NCI-H345 treated with DMSO at 0.1 percent for 48 hours (cell line): ENCODE measurements around the gene RALA.
A peak's percentile ranks its signal among the peaks of the same experiment; 100 is the strongest.

Experiments
- DNase-seq: peaks from one replicate; lab custom pipeline; 2025; ENCODE audit not compliant: unreplicated experiment; lab: John Stamatoyannopoulos, UW

The RALA gene, protein sequence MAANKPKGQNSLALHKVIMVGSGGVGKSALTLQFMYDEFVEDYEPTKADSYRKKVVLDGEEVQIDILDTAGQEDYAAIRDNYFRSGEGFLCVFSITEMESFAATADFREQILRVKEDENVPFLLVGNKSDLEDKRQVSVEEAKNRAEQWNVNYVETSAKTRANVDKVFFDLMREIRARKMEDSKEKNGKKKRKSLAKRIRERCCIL

DNA sequence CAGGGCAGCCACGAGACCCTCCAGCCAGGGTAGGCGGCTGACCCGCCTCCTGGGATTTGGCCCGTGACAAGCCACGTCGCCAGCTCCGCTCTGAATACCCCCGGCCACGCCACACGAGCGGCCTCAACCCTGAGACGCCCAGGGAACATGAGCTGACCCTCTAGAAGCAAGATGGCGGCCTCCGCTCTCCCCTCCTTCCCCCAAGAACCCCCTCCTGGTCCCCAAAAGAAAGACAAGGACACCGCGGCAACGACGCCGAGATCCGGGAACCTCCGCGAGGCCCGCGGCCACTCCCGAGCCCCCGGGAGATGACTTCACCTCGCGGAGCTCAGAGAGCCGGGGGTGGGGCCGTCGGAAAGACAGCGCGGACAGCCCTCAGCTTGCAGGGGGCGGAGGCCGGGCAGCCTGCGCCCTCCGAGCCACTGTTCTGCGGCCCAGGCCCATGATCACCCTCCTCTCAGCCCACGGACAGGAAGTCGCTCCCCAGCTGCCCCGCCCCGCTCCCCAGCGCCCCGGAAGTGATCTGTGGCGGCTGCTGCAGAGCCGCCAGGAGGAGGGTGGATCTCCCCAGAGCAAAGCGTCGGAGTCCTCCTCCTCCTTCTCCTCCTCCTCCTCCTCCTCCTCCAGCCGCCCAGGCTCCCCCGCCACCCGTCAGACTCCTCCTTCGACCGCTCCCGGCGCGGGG, at the start of gene RALA:
TSS of gene RALA (plus strand) at position 526 of the 685 bp plus-strand sequence. CDS start 63,096 bp downstream, outside the sequence.
- peak; percentile 65 for DNase-seq

DNA sequence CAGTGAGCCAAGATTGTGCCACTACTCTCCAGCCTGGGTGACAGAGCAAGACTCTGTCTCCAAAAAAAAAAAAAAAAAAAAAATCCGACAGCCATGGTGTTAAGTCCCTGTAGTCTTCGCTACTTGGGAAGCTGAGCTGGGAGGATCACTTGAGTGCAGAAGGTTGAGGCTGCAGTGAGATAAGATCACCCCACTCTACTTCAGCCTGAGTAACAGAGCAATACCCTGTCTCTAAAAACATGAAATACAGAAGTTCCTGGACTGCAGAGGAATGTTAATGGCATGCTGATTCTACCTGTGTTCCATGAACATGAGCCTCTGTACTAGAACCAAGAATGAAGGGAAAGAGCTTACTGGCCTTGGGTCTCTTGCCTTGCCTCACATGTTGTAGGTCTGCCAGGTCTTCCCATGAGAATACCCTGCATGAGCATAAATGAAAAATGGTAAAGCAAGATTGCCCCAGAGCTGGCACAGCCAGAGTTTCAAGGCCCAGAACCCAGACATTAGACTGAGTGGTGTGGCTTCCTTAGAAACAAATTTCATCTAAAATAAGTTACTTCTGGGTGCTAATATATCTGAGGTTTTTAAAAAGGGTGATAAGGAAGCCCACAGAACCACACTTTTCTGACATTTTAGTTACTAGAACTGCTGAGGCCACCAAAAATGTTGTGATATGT, 48.6 kb upstream of the RALA start:
- no peak for DNase-seq

DNA sequence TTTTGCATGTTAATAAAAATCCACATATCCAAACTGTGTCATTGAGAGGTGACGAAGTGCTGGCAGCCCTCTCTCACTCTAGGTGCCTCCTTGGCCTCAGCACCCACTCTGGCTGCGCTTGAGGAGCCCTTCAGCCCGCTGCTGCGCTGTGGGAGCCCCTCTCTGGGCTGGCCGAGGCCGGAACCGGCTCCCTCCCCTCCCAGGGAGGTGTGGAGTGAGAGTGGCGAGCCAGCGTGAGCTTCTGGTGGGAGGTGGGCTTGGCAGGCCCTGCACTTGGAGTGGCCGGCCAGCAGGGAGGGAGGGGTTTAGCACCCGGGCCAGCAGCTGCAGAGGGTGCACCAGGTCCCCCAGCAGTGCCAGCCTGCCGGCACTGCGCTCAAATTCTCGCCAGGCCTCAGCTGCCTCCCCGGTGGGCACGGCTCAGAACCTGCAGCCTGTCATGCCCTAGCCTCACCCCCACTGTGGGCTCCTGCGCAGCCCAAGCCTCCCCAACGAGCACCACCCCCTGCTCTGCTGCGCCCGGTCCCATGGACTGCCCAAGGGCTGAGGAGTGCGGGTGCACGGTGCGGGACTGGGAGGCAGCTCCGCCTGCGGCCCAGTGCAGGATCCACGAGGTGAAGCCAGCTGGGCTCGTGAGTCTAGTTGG, 46.0 kb upstream of the RALA start:
- DNase-seq: no peak

DNA sequence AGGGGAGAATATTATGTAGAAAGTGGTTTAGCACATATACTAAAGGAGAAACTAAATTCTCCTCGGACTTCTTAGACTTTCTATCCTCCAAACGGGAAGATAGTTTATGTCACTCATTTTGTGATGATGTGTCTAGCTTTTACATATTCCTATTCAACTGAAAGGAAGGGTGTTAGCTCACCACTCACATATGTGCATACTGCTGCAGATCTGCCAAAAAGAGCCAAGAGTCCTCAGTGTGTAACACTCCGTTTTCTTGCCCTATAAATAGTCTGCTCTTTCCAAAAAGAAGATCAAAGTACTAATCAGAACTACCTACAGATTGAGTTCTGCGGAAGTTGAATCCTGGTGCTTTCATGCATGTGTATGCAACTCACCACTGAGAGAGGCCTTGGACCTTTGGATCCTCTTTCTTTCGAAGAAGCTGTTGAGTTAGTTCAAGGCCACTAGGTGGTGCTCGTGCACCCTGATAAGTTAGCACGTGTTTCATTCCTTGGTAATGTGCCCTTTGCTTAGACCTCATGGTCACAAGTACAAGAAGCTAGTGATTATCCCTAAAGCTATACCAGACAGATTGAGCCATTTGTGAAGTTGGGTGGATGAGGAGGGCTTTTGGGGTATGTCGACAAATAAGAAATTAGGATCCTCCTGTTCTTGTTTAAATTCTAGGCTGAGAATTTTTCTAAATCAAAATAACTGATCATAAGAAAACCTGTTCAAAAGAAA, 43.1 kb upstream of the RALA start:
- peak; percentile 79 for DNase-seq

DNA sequence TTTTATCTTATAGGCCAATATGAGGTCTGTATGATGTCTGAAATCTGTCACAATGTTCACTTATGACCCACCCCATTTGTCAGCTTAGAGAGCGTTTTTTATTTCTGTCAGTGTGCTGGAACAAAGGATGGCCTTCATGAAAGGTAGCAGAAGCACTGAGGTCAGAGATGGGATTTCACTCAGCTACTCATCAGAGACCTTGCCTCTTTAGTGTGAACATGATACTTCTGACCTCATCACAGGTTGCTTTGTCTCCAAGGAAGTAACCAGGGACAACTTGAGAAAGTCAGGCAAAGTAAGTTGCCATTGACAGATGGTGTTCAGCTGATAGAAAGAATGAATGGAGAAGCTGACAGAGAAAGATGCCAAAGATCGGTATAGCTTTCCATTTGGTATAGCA, 40.8 kb upstream of the RALA start:
- DNase-seq: no peak

DNA sequence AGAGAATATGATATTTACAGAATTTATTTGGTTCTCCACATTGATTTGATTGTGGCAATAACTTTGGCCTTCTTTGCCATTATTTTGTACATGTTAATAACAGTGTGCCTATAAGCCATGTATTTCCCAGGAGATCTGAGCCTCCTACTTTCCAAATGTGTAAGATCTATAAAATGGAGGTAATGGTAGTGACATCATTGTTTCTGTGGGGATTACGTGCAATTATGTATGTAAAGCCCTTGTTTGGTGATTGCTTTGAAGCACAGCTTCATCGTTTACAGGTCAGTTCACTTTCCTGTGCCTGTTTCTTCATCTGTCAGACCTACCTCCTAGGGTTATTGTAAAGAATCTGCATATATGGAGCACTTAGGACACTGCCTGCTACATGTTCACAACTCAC, 39.8 kb upstream of the RALA start:
- DNase-seq: no peak

DNA sequence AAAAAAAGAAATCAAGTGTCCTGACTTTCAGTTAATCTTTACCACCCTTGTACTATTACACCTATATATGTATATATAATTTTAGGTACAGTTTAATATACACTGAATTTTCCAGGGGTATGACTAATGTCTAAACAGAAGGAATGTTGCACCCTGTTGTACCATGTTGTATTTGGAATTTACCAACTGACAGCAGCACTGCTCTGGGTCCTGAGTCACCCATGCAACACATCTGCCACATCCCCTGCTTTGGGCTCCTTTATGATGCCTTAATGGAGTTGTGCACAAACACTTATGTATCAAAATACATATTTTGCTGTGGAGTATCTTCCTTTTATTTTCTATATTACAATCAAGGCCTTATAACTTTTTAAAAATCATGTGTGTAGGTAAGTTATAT, 36.0 kb upstream of the RALA start:
- DNase-seq: no peak

DNA sequence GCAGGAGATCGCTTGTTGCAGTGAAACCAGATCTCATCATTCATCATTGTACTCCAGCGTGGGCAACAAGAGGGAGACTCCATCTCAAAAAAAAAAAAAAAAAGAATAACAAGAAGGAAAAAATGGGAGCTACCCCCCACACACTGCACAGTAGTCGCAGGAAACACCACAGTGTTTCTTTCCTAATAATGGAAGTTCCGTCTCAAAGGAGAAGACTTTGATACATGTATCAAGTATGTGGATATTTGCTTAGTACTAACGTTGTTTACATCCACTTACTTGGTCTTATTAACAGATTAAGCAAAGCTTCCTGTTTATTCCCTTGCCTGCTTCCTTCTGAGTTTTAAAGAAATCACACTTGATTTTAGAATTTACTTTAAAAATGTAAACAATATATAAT, 35.0 kb upstream of the RALA start:
- no peak for DNase-seq

DNA sequence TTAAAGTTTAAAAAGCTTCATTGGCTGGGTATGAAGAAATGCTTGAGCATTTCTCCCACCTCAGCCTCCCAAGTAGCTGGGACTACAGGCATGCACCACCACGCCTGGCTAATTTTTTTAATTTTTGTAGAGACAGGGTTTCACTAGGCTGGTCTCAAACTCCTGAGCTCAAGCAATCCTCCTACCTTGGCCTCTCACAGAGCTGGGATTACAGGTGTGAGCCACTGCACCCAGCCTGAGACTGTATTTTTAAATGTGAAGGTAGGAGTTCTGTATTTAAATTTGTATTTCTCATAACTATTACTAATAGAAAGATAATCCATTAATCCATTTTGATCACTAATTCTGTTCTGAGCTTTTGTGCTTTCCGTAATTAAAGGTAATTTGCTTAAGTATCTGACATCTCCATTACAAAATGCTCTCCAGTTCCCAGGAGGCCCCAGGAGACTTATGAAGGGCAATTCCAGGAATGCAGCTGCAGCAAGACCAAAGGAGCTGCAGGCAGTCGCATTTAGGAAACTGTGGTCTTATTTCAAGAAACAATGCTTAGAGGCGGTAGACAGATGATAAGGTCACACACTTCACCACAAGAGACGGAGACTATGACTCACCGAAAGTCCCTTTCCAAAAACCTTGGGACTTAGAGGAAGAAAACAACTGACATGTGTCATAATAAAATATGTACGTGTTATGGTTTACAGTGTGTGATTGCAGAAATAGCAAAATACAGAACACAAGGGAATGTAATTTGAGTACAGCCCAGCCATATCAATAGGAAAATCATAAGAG, 33.9 kb upstream of the RALA start:
- DNase-seq: no peak

DNA sequence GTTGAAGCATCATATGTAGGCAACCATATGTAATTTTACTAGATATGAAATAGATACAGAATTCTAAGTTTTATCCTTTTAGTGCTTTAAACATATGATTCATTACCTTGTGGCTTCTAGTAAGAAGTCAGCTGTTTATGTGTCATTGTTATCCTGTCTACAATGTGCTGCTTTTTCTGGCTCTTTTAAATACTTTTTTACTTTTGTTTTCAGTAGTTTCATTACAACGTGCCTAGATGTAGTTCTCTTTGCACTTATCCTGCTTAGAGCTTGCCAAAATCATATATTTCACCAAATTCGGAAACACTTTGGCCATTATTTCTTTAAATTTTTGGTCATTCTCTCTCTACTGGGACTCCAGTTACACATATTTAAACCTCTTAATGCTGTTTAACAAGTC, 30.8 kb upstream of the RALA start:
- no peak for DNase-seq

DNA sequence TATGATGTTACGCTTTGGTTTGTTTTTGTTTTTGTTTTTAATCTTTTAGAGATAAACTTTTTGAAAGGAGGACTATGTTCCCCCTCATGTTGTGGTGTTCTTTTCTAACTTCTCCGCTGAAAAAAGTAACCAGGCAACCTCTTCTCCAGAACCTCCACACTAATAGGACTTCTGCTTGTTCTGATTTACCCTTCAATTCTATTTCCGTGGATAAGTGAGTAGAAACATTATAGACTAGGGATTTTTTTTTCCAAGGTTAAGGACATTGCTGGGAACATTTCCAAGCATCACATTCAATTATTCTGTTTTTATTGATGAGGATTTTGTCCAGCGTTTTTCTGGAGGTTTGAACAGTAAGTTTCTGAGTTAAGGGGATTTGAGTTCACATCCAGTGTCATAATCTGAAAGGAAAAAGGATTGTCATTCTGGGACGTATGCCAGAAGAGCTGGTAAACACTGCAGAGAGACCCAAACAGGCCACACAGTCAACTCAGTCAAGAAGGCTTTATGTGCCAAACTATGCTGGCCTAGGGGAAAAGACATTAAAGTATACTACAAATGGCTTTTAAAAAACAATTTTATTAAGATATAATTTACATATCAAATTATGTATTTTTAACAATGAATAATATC, 28.3 kb upstream of the RALA start:
- DNase-seq: peak; percentile 15

DNA sequence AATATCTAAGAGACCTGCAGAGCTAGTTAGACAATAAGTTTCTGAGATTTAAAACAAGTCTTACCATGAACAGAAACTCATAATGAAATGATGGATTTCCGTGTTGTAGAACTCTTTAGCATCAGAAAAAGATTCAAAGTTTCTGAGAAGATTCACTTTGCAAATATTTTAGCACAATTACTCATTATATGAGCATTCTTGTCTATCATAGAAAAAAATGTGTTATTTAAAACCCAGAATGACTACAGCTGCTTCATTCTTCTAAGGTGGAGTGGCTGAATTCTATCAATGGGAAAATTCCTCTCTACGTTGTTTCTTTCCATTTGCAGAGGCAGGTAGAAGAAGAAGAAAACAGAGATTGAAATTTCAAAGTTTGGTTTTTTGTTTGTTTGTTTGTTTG, 21.0 kb upstream of the RALA start:
- no peak for DNase-seq

DNA sequence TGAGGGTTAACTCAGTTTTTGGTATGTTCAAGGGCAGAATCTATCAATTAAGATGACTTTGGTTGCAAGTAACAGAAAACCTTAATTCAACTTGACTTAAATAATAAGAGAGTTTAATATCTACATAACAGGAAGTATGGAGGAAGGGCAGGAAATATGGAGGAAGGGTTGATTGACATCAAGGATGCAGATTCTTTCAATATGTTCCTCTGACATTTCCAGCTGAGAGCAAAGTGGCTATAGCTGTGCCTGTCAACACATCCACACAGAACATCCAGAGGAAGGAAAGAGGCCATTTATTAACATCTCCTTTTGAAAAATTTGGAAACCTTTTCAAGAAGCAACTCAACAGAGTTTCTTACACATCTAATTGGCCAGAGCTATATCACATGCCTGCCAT, 19.4 kb upstream of the RALA start:
- DNase-seq: no peak

DNA sequence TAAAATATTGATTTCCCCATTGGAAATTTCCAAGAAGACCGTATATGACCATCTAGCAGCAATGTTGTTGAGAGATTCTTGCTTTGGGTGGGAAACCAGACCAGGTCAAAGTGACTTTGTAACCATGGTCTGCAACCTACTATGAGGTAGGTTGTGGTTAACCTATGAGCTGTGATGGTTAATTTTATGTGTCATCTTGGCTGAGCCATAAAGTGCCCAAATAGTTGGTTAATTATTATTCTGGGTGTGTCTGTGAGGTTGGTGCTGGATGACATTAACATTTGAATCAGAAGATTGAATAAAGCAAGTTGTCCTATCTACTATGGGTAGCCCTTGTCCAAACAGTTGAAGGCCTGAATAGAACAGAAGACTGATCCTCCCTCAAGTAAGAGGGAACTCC, 18.3 kb upstream of the RALA start:
- no peak for DNase-seq

DNA sequence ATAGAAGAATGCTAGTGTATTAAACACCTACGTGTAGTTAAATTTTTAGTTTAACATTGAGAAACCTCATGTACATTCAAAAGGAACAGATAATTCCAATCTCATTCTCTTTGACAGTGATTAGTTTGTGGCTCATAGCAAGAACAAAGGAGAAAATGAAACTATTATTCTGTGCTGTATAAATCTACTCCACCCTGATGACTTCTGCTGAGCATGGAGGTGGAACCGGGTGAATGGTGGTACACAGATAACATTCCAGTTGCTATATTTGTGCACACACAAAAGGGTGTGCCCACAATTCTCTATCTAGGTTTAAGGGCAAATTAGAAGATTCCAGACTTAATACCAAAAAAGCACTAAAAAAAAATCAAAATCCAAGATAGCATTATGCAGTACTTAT, 17.0 kb upstream of the RALA start:
- no peak for DNase-seq

DNA sequence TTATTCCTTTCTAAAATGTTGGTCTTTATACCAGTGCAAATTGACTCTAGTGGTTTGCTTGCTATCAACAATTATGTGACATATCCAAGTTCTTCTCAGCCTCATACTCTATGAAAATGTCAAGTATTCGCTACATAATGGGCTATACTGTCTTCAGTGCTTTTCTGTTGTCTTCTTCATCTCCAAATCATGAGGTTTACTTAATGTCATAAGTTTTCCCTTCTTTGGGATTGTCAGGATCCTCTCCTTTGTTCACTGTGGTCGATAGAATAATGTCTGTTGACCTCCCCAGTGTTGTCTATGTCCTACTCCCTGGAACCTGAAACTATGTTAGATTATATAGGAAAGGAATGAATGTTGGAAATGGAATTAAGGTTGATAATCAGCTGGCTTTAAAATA, 16.4 kb upstream of the RALA start:
- no peak for DNase-seq

DNA sequence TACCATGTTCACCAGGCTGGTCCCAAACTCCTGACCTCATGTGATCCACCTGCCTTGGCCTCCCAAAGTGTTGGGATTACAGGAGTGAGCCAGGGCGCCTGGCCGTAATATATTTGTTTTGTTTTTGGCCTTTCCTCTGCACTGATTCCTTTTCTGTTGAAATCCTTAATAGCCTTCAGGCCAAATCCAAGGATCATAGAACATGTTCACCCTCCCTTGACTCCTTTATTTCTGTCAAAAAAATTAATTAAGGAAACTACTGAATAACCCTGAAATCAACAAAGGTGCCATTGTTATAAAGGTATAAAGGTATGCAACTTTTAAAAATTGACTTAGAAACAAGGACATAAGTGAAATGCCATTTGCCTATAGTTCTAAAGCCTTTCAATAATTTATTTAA, 15.5 kb upstream of the RALA start:
- no peak for DNase-seq

DNA sequence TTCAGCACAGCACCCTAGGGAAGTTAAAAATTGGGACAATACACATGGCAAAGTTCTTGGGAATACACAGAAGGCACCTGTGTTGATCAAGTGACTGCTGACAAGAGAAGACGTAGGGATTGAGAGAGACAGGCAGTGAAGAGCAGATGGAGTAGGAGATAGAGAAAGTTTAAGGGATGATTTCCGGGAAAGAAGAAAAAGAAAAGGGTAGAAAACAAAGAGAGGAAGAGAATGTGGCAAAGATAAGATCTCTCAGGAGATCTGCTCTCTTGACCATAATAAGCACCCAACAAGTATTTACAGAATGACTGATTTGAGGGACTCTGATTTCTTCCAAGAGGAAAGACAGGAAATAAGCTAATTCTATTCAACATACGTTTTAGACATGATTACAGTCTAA, 15.1 kb upstream of the RALA start:
- no peak for DNase-seq

DNA sequence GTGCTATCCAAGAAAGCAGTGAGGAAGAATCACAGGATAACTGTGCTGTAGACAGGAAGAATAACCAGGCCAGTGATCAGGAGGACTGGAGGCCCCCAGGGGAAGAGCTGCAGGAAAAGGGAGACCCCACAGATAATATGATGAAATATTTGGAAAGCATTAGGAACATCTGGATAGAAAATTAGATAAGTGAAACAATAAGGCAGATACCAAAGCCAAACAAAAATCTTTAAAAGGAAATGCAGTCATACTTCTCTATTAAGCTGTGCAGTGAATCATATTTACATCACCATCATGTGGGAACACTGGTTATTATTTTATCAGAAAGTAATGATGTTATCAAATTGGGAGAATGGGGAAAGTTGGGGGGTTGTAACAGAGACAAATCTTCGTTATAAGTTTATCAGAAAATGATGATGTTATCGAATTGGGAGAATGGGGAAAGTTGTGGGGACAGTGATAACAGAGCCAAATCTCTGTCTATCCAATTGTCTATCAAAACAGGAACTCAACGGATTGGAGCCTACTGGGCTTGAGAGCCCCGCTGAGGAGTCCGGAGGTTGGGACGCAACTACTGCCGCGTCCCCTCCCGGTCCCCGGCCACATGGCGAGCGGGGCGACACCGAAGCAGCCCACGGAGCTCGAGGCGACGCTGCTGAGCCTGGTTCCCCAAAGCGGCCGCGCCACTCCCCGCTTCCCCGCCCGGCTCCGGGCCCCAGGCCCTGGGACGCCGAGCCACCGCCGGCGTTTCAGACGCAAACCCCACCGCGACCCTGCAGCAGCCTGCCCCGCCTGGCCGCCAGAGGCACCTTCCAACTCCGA, 14.0 kb upstream of the RALA start:
- DNase-seq: no peak
